Gastroesophageal sphincter (tissue), 3 donors: Measurements from ENCODE around the gene DHX15.

Experiments
- EP300 ChIP-seq: sonication (generic); formaldehyde crosslinking; IDR thresholded peaks from one replicate; pipeline ENCODE4 v1.6.1; 2017; ENCODE audit warnings: antibody characterized with exemption, mild to moderate bottlenecking
- TF ChIP-seq, protein P1 (sequence below), 4 experiments: fragments of 200-600 bp in 2 of 4; fragments of 450-650 bp in 2 of 4; sonication (generic) in 1 of 4; IDR thresholded peaks; one replicate each; pipeline ENCODE4 v1.5.1; 2017 to 2019; ENCODE audit warnings: antibody characterized with exemption in 4 of 4, mild to moderate bottlenecking in 2 of 4, moderate library complexity in 2 of 4

DNA sequence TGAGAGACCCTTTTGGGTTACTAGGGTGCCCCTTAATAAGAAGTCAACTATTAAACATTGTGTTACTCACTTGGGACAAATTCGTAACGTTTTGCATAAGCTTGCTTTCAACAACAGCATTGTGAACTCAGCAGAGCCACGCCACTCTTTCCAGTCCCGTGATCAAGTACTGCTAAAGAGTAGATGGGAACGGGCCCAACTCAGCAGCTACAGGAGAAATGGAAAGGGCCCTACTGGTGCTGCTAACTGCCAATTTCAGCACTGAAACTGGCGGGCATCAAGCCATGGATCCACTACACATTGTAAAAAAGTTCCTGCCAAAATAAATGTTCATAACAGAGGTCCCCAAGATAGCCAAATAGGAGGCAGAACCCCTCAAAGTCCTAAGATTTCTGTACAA, 19.0 kb upstream of the DHX15 start:
- TF ChIP-seq EP300, result no peak
- TF ChIP-seq, protein P1, sequence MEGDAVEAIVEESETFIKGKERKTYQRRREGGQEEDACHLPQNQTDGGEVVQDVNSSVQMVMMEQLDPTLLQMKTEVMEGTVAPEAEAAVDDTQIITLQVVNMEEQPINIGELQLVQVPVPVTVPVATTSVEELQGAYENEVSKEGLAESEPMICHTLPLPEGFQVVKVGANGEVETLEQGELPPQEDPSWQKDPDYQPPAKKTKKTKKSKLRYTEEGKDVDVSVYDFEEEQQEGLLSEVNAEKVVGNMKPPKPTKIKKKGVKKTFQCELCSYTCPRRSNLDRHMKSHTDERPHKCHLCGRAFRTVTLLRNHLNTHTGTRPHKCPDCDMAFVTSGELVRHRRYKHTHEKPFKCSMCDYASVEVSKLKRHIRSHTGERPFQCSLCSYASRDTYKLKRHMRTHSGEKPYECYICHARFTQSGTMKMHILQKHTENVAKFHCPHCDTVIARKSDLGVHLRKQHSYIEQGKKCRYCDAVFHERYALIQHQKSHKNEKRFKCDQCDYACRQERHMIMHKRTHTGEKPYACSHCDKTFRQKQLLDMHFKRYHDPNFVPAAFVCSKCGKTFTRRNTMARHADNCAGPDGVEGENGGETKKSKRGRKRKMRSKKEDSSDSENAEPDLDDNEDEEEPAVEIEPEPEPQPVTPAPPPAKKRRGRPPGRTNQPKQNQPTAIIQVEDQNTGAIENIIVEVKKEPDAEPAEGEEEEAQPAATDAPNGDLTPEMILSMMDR (IDR thresholded peaks at IDR 0.05), result no peak
